Inflammatory macrophage (primary cell): ENCODE data around the gene GPRC6A.
"Not testable (repeated sequence)": the region's sequence is repeated elsewhere in the genome, so short reads cannot be mapped to it uniquely, and the experiment has no call there.

ENCODE experiments used
- DNase-seq, 2 donors: peaks; one replicate each; pipeline ENCODE4 v3.0.0-alpha.2; 2020 to 2022
- total RNA-seq, 18 experiments: gene quantifications; one replicate each; lab custom pipeline; 2026; ENCODE audit warnings: mixed read lengths in 6 of 18, inconsistent platforms in 2 of 18; lab: John Stamatoyannopoulos, UW

Gene GPRC6A, protein sequence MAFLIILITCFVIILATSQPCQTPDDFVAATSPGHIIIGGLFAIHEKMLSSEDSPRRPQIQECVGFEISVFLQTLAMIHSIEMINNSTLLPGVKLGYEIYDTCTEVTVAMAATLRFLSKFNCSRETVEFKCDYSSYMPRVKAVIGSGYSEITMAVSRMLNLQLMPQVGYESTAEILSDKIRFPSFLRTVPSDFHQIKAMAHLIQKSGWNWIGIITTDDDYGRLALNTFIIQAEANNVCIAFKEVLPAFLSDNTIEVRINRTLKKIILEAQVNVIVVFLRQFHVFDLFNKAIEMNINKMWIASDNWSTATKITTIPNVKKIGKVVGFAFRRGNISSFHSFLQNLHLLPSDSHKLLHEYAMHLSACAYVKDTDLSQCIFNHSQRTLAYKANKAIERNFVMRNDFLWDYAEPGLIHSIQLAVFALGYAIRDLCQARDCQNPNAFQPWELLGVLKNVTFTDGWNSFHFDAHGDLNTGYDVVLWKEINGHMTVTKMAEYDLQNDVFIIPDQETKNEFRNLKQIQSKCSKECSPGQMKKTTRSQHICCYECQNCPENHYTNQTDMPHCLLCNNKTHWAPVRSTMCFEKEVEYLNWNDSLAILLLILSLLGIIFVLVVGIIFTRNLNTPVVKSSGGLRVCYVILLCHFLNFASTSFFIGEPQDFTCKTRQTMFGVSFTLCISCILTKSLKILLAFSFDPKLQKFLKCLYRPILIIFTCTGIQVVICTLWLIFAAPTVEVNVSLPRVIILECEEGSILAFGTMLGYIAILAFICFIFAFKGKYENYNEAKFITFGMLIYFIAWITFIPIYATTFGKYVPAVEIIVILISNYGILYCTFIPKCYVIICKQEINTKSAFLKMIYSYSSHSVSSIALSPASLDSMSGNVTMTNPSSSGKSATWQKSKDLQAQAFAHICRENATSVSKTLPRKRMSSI
- total RNA-seq = 0 to 0.05 (median 0) reads per million in 18 experiments

- no peak for DNase-seq
Observed at GRCh38 chr6:116828983-116829382, at the start of gene GPRC6A. TSS of gene GPRC6A (minus strand) at chr6:116829083. CDS start at chr6:116829013, 70 bp downstream.

- no peak for DNase-seq
Observed at GRCh38 chr6:116877743-116878142, 48.9 kb upstream of the GPRC6A start.

DNA sequence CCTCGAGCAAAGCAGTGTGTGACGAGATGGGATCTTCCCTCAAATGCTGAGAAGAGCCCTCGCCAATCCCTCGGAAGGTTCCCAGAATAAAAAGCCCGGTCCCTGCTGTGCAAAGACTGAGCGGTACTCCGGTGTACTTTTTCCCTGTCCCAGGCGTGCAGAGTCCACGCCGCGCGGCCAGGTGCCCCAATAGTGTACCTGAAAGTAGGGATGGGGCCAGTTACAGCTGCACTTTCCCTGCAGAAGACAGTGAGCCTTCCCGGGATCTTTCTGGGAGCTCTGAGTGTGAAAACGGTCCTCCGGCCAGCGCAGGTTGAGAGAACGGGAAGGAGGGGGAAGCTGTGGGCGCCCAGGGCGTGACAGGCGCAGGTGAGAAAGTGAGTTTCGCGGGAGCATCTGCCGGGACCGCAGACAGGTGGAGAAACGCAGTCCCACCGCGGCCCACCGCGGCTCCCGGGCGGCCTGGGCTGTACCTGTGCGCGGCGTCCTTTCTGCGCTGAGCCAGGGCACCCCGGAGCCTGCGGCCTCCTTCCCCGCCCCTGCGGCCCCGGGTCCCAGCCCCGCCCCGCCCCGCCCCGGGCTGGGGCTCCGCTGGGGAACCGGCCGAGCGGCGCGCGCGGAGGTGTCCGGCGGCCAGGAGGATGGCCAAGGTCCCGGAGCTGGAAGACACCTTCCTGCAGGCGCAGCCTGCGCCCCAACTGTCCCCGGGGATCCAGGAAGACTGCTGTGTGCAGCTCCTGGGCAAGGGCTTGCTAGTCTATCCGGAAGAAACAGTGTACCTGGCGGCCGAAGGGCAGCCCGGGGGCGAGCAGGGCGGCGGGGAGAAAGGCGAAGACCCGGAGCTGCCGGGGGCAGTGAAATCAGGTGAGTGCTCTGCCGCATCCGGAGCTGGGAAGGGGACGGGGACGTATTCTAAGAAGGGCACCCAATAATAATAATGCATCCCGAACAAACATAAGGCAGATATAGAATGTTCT lies 48.0 kb upstream of the GPRC6A start, which contains the start of gene RFX6:
Gene RFX6, plus strand, starts transcription at position 608 of the 977 bp plus-strand sequence. Its CDS starts 34 bp downstream, at position 642.
- no peak for DNase-seq

DNA sequence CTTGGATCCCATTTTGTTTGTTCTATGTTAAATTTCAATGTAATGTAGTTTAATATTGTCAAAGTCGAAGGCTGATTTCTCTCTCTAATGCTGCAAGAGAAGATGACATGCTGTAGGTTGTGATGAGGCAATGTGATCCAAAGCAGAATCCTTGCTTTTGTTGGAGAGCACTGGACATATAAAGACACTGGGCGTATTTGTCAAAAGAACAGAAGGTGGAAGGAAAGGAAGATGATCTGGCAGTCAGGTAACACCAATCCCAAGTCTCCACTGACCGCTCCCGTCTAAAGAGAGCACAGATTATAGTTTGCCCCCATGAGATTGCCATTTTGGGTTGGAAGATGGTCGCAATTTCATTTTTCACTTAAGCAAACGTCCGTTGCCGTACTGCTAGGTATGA lies 47.2 kb upstream of the GPRC6A start:
- no peak for DNase-seq

DNA sequence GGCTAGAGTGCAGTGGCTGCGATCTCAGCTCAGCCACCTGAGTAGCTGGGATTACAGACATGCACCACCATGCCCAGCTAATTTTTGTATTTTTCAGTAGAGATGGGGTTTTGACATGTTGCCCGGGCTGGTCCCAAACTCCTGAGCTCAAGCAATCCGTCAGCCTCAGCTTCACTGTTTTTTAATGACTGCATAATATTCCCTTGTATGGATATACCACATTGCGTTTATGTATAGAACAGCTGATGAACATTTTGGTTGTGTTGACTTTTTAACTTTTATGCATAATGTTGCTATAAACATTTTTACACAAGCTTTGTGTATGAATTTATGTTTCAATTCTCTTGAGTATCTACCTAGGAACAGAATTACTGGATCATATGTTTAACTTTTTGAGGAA lies 43.9 kb upstream of the GPRC6A start:
- DNase-seq = no peak

GRCh38 chr6:116866281-116866871 lies 37.5 kb upstream of the GPRC6A start:
- DNase-seq = no peak

GRCh38 chr6:116859264-116859663 lies 30.4 kb upstream of the GPRC6A start:
- no peak for DNase-seq

DNA sequence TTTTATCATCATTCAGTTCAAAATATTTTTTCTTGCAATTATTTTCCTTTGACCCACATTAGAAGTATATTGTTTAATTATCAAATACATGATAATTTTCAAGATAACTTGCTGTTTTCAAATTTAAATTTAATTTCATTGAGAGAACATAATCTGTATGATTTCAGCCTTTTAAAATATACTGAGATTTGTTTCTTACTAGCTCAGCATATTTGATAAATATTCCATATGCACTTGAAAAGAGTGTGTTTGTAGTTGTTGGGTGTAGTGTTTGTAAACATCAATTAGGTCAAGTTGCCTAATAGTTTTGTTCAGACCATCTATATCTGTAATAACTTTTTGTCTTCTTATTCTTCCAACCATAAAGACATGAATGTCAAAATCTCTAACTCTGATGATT lies 29.2 kb upstream of the GPRC6A start:
- DNase-seq = no peak

DNA sequence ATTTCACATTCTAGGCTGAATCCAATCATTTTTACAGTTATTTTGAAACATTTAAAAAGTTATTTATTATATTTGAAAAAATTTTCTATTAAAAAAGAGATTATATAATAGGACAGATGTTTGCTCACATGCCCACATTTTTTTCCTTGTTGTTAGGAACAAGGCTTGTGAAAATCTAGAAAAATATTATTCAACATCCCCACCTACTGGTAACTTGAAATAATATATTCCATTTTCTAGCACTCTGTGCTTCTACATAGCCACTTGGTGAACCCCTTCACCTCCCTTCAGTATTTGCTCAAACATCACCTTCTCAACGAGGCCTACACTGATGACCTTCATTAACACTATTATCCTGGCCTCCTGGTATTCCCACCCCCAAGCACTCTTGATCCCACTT lies 18.3 kb upstream of the GPRC6A start:
- DNase-seq = peak in 1 of 2 donors; percentile 18

GRCh38 chr6:116842459-116842858 lies 13.6 kb upstream of the GPRC6A start:
- DNase-seq = no peak

DNA sequence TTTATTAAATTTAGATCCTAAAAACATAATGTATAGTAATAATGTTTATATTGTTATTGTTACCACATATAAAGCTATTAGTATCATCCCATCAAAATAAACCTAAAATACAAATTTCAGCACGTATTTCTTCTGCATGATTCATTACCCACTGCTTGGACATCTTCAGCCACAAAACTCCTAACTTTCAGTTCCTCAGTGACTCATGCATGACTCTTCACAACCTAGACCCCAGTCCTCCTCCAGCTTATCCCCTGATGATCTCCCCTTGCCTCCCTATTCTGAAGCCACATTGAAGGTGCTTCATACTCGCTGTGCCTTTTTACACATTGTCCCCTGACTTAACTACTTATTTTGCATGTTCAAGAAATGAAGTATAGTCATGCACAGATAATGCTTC lies 11.2 kb upstream of the GPRC6A start:
- DNase-seq = no peak

- no peak for DNase-seq
Observed at GRCh38 chr6:116836606-116837342, 7.9 kb upstream of the GPRC6A start.

DNA sequence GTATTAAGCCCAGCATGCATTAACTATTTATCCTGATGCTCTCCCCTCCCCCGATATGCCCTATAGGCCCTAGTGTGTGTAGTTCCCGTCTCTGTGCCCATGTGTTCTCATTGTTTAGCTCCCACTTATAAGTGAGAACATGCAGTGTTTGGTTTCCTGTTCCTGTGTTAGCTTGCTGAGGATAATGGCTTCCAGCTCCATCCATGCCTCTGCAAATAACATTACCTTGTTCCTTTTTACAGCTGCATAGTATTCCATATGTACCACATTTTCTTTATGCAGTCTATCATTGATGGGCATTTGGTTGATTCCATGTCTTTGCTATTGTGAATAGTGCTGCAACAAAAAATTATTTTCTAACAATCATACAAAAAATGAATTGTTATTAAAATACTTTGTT lies 5.6 kb upstream of the GPRC6A start:
- DNase-seq = not testable (repeated sequence)

- no peak for DNase-seq
Observed at GRCh38 chr6:116827561-116828240, 1.2 kb downstream of the GPRC6A start.

DNA sequence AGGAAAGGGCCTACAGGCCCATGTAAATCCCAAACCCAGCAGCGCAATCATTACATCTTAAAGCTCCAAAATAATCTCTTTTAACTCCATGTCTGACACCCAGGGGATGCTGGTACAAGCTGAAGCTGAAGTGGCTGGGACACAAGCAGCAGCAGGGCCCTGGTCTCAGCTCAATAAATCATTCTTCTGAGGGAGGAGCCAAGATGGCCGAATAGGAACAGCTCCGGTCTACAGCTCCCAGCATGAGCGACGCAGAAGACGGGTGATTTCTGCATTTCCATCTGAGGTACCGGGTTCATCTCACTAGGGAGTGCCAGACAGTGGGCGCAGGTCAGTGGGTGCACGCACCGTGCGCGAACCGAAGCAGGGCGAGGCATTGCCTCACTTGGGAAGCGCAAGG lies 12.5 kb downstream of the GPRC6A start:
- DNase-seq = not testable (repeated sequence)

- DNase-seq = no peak
Observed at GRCh38 chr6:116812051-116812650, 16.7 kb downstream of the GPRC6A start.

DNA sequence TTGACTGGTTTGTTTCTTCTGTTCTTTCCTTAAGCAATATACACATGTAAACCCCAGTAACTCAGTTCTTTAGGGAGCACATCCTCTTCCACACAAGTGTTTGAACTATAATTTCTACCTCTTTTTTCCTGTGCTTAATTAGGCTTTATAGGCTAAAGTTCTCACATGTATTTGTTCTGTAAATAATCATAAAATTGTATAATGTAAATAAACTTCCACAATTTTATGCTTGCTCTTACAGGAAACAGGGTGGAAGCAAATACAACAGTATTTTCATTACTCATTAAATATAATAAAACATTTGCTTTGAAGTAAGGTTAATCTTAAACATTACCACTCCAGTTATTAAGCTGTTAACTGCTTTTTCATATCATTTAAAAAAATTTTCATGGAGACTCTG lies 26.9 kb downstream of the GPRC6A start:
- no peak for DNase-seq

GRCh38 chr6:116799945-116800344 lies 28.9 kb downstream of the GPRC6A start:
- no peak for DNase-seq

DNA sequence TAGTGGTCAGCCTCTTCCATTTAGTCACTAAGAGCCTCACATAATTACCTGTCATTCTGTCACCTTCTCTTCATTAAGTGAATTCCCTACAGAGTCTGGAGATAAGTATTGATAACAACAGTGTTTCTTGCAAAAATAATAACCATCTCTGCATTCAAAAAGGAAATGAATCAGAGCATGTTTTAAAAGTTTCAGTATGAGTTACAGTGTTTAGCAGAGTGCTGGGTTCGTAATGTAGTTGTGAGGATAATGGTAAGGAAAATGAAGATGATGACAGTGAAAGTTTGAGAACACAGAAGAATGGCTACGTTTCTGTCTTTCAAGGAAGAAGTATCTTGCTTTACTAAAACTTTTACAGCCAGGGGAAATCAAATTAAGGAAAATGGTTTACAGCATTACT lies 31.3 kb downstream of the GPRC6A start:
- DNase-seq = no peak

DNA sequence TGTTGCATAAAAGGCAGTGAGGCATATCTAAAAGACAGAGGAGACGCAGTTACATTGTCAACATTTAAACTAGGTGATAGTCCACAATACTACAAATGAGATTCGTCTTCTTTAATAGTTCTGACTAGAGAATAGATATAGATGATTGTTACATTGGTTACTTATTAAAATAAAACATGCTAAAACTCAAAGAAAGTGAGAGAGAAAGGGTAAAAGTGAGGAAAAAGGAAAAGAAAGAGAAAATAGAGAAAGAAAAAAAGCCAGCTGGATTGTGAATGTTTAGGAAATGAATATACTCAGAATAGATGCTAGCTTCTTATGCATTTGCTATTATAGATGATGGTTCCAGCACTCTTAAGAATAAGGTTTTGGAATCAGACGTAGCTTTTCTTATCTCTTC lies 35.7 kb downstream of the GPRC6A start:
- DNase-seq = no peak
